H9 (cell line): ENCODE measurements around the gene SP4. TPM values are rescaled to one million over a fixed set of nuclear protein-coding genes. Genes with fewer than 3 reads are reported as not detected.

Experiments
- DNase-seq: peaks from one replicate; pipeline ENCODE4 v3.0.0-alpha.2; 2017
- H2AFZ ChIP-seq: one replicate; pipeline ENCODE4 v1.6.1; 2013; ENCODE audit warnings: mild to moderate bottlenecking, low read length, control low read depth, moderate library complexity
- H2AK5ac ChIP-seq: 2 replicates; pipeline ENCODE4 v1.6.1; 2013; ENCODE audit warnings: low read length, control low read depth, mixed read lengths; ENCODE audit not compliant: insufficient read length
- H2BK120ac ChIP-seq: one replicate; pipeline ENCODE4 v1.6.1; 2013; ENCODE audit warnings: low read depth, mild to moderate bottlenecking, low read length, control low read depth, inconsistent platforms; ENCODE audit not compliant: poor library complexity, severe bottlenecking
- H2BK12ac ChIP-seq: 2 replicates; pipeline ENCODE4 v1.6.1; 2013; ENCODE audit warnings: low read length, control low read depth, mixed read lengths, low read depth; ENCODE audit not compliant: insufficient read length
- H2BK15ac ChIP-seq: 2 replicates; pipeline ENCODE4 v1.6.1; 2013; ENCODE audit warnings: low read depth, low read length, control low read depth
- H2BK20ac ChIP-seq: one replicate; pipeline ENCODE4 v1.6.1; 2013; ENCODE audit warnings: low read depth, mild to moderate bottlenecking, low read length, control low read depth, inconsistent platforms; ENCODE audit not compliant: poor library complexity, severe bottlenecking
- H2BK5ac ChIP-seq: 2 replicates; pipeline ENCODE4 v1.6.1; 2013; ENCODE audit warnings: low read length, control low read depth, mixed read lengths; ENCODE audit not compliant: insufficient read length
- H3K14ac ChIP-seq: 2 replicates; pipeline ENCODE4 v1.6.1; 2013; ENCODE audit warnings: low read length, control low read depth; ENCODE audit not compliant: insufficient read depth
- H3K18ac ChIP-seq: 2 replicates; pipeline ENCODE4 v1.6.1; 2013; ENCODE audit warnings: low read depth, mild to moderate bottlenecking, mixed read lengths, low read length, control low read depth; ENCODE audit not compliant: insufficient read length
- H3K23ac ChIP-seq: 2 replicates; pipeline ENCODE4 v1.6.1; 2013; ENCODE audit warnings: low read length, control low read depth, mixed read lengths, low read depth; ENCODE audit not compliant: insufficient read length
- H3K23me2 ChIP-seq: 2 replicates; pipeline ENCODE4 v1.6.1; 2013; ENCODE audit warnings: low read depth, mild to moderate bottlenecking, mixed read lengths, low read length, control low read depth; ENCODE audit not compliant: insufficient read length, poor library complexity, severe bottlenecking
- H3K27ac ChIP-seq: 2 replicates; pipeline ENCODE4 v1.5.1; 2013; ENCODE audit warnings: low read length, control low read depth, mixed read lengths, low read depth; ENCODE audit not compliant: insufficient read length
- H3K27me3 ChIP-seq: 2 replicates; pipeline ENCODE4 v1.6.1; 2013; ENCODE audit warnings: low read length, control low read depth, inconsistent platforms; ENCODE audit not compliant: insufficient read depth
- H3K4ac ChIP-seq: 2 replicates; pipeline ENCODE4 v1.6.1; 2013; ENCODE audit warnings: low read depth, mild to moderate bottlenecking, control low read depth, inconsistent platforms, low read length, moderate library complexity
- H3K4me1 ChIP-seq: 2 replicates; pipeline ENCODE4 v1.6.1; 2013; ENCODE audit warnings: low read length, control low read depth, inconsistent platforms; ENCODE audit not compliant: insufficient read depth
- H3K4me2 ChIP-seq: 2 replicates; pipeline ENCODE4 v1.6.1; 2013; ENCODE audit warnings: low read length, control low read depth, mixed read lengths; ENCODE audit not compliant: insufficient read length, insufficient read depth
- H3K56ac ChIP-seq: 2 replicates; pipeline ENCODE4 v1.6.1; 2013; ENCODE audit warnings: low read depth, mild to moderate bottlenecking, mixed read lengths, low read length, control low read depth; ENCODE audit not compliant: insufficient read length
- H3K79me1 ChIP-seq: 2 replicates; pipeline ENCODE4 v1.6.1; 2013; ENCODE audit warnings: low read depth, mild to moderate bottlenecking, moderate library complexity, low read length, control low read depth, inconsistent platforms; ENCODE audit not compliant: insufficient read depth, poor library complexity, severe bottlenecking
- H3K79me2 ChIP-seq: 2 replicates; pipeline ENCODE4 v1.6.1; 2013; ENCODE audit warnings: low read length, control low read depth, inconsistent platforms; ENCODE audit not compliant: insufficient read depth
- H3K9ac ChIP-seq: 2 replicates; pipeline ENCODE4 v1.6.1; 2013; ENCODE audit warnings: low read length, control low read depth, mixed read lengths; ENCODE audit not compliant: insufficient read length; ENCODE audit errors: extremely low read depth
- H3K9me3 ChIP-seq: one replicate; pipeline ENCODE4 v1.6.1; 2013; ENCODE audit warnings: low read depth, low read length, inconsistent platforms; ENCODE audit not compliant: control insufficient read depth
- H3T11ph ChIP-seq: one replicate; pipeline ENCODE4 v1.6.1; 2013; ENCODE audit warnings: mild to moderate bottlenecking, low read length, control low read depth, inconsistent platforms
- H4K20me1 ChIP-seq: one replicate; pipeline ENCODE4 v1.6.1; 2013; ENCODE audit not compliant: control insufficient read depth, insufficient read length, insufficient read depth
- H4K5ac ChIP-seq: 2 replicates; pipeline ENCODE4 v1.6.1; 2013; ENCODE audit warnings: low read depth, mild to moderate bottlenecking, mixed read lengths, low read length, control low read depth; ENCODE audit not compliant: insufficient read length
- H4K8ac ChIP-seq: replicated peaks from 2 replicates; pipeline ENCODE4 v1.6.1; 2013; ENCODE audit warnings: low read length, control low read depth, mixed read lengths, low read depth; ENCODE audit not compliant: insufficient read length
- H4K91ac ChIP-seq: 2 replicates; pipeline ENCODE4 v1.6.1; 2013; ENCODE audit warnings: low read depth, mild to moderate bottlenecking, moderate library complexity, mixed read lengths, low read length, control low read depth; ENCODE audit not compliant: insufficient read length
- H3K27ac Mint-ChIP-seq, 3 experiments: 2 replicates in 2 of 3; 3 replicates in 1 of 3; pipeline ENCODE4 v1.8.0; 2020 to 2021; ENCODE audit warnings: mixed read lengths in 3 of 3, mild to moderate bottlenecking in 1 of 3, moderate library complexity in 1 of 3
- H3K27me3 Mint-ChIP-seq: 2 replicates; pipeline ENCODE4 v1.8.0; 2021; ENCODE audit warnings: low read depth, mild to moderate bottlenecking, moderate library complexity, mixed read lengths
- H3K36me3 Mint-ChIP-seq, 3 experiments: 2 replicates in 2 of 3; 3 replicates in 1 of 3; pipeline ENCODE4 v1.8.0; 2020 to 2021; ENCODE audit warnings: low read depth in 3 of 3, mixed read lengths in 3 of 3; ENCODE audit not compliant: insufficient read depth in 1 of 3
- H3K4me1 Mint-ChIP-seq, 2 experiments: 2 replicates each; pipeline ENCODE4 v1.8.0; 2020; ENCODE audit warnings: mixed read lengths in 2 of 2
- H3K4me3 Mint-ChIP-seq, 2 experiments: 2 replicates in 1 of 2; 3 replicates in 1 of 2; pipeline ENCODE4 v1.8.0; 2020 to 2021; ENCODE audit warnings: mild to moderate bottlenecking in 2 of 2, mixed read lengths in 2 of 2, moderate library complexity in 1 of 2
- H3K9me3 Mint-ChIP-seq, 2 experiments: 2 replicates in 1 of 2; 3 replicates in 1 of 2; pipeline ENCODE4 v1.8.0; 2020; ENCODE audit warnings: mild to moderate bottlenecking in 2 of 2, mixed read lengths in 2 of 2, moderate library complexity in 1 of 2
- CTCF ChIP-seq: fragments of 200-600 bp; sonication (generic); conservative IDR thresholded peaks from 3 replicates; pipeline ENCODE4 v1.8.0; 2021; ENCODE audit warnings: antibody characterized with exemption, mild to moderate bottlenecking
- whole genome bisulfite sequencing: extraction: QIAGEN DNeasy Blood & Tissue Kit; methylation state at CpG from one replicate; pipeline ENCODE4 v1.1.7; 2013; ENCODE audit warnings: missing lambda C conversion rate, low lambda C conversion rate, mixed read lengths; ENCODE audit not compliant: insufficient read length; ENCODE audit errors: extremely low coverage; 5-methylcytosine and 5-hydroxymethylcytosine counted together
- total RNA-seq: library from RNA; stranded (reverse); gene quantifications from 2 replicates; pipeline ENCODE4 v1.2.1, GENCODE V29; 2021

The SP4 gene
- total RNA-seq, 1 experiment from 2014 or later = 19.4 TPM

- Histone ChIP-seq H3K4me2 (no peak overlapping the region), H3K4me1 (peaks cover 6% of the 10 kb centered on the region), H3K56ac (no peak overlapping the region), H3K79me1 (no peaks in the 10 kb centered on the region), H3T11ph (no peak overlapping the region), H3K79me2 (no peaks in the 10 kb centered on the region), H2BK15ac (no peak overlapping the region), H3K23me2 (peaks cover 13% of the 10 kb centered on the region), H2BK120ac (no peak overlapping the region), H2BK12ac (no peak overlapping the region), H3K27ac (no peak overlapping the region), H4K5ac (no peak overlapping the region), H2AFZ (no peak overlapping the region), H4K91ac (no peak overlapping the region), H3K9ac (no peak overlapping the region), H3K23ac (no peak overlapping the region), H4K20me1 (no peaks in the 10 kb centered on the region), H3K9me3 (no peaks in the 10 kb centered on the region), H4K8ac (no peak overlapping the region), H3K27me3 (no peaks in the 10 kb centered on the region; the same call in 1 of the 2 replicates), H2BK20ac (no peak overlapping the region), H3K4ac (no peak overlapping the region), H3K14ac (no peak overlapping the region), H2AK5ac (no peak overlapping the region), H2BK5ac (no peak overlapping the region), H3K18ac (no peak overlapping the region)
- Mint-ChIP-seq H3K4me1 (peaks cover 36 to 41% of the 10 kb centered on the region in 2 experiments), H3K9me3 (no peaks in the 10 kb centered on the region), H3K27me3 (peaks cover 36% of the 10 kb centered on the region), H3K4me3 (peak overlapping the region in 1 of 2 experiments; percentile 35; a peak in 1 of 5 replicates), H3K36me3 (peaks cover 0 to 2% (median 0%) of the 10 kb centered on the region in 3 experiments; a peak in 2 of 7 replicates), H3K27ac (no peak overlapping the region)
- WGBS = no CpG with 5 or more reads among the region's 3 CpGs
- TF ChIP-seq CTCF = no peak
- no peak for DNase-seq
These were observed 116.8 kb downstream of the SP4 start for GRCh38 chr7:21544715-21545114.
